Uterus (tissue), 2 donors: Measurements from ENCODE around the gene EAF1.

Source experiments
- CTCF ChIP-seq, 4 experiments: fragments of 200-600 bp in 2 of 4; fragments of 450-650 bp in 2 of 4; sonication (generic) in 2 of 4; IDR thresholded peaks; one replicate each; pipeline ENCODE4 v1.5.1; 2016 to 2019; ENCODE audit warnings: antibody characterized with exemption in 4 of 4, mild to moderate bottlenecking in 2 of 4, moderate library complexity in 1 of 4
- POLR2A ChIP-seq, 2 donors: fragments of 450-650 bp; IDR thresholded peaks; one replicate each; pipeline ENCODE4 v1.6.1; 2016; ENCODE audit warnings: antibody characterized with exemption in 2 of 2, mild to moderate bottlenecking in 1 of 2, moderate library complexity in 1 of 2

GRCh38 chr3:15436246-15436645 lies 8.8 kb downstream of the EAF1 start:
- no peak for TF ChIP-seq CTCF (IDR thresholded peaks at IDR 0.05)
- TF ChIP-seq POLR2A (IDR thresholded peaks at IDR 0.05), result no peak
